Motor neuron (in vitro differentiated cells): ENCODE data around the gene TLR5. TPM values are rescaled to one million over a fixed set of nuclear protein-coding genes. Genes with fewer than 3 reads are reported as not detected.

Experiments
- ATAC-seq, 8 experiments: fragments of 200-7000 bp; cut with Tn5 transposase; replicated peaks in 6 of 8; 2 replicates each; pipeline ENCODE4 v1.8.0; 2021; ENCODE audit warnings: mild to moderate bottlenecking in 8 of 8, moderate library complexity in 8 of 8
- H3K27ac ChIP-seq, 2 donors: fragments of 250-450 bp; sonication (Bioruptor Pico); 2 replicates each; pipeline ENCODE4 v1.9.0; 2021; ENCODE audit warnings: antibody characterized with exemption in 2 of 2, mild to moderate bottlenecking in 2 of 2, moderate library complexity in 1 of 2
- H3K4me1 ChIP-seq, 2 donors: fragments of 250-450 bp; sonication (Bioruptor Pico); replicated peaks in 1 of 2; 2 replicates each; pipeline ENCODE4 v1.6.1; 2021; ENCODE audit warnings: antibody characterized with exemption in 2 of 2, mild to moderate bottlenecking in 2 of 2, moderate library complexity in 1 of 2
- H3K4me3 ChIP-seq, 5 donors: fragments of 250-450 bp; sonication (Bioruptor Pico); 2 replicates each; pipeline ENCODE4 v1.9.0; 2021; ENCODE audit warnings: antibody characterized with exemption in 5 of 5, mild to moderate bottlenecking in 5 of 5, moderate library complexity in 4 of 5
- WGBS, 10 experiments: fragments of 450-650 bp; shearing (Covaris generic); methylation state at CpG; one replicate each; pipeline ENCODE4 v1.0.0; 2022; 5-methylcytosine and 5-hydroxymethylcytosine counted together
- in situ Hi-C, 9 experiments: fragments of 400-800 bp; cut with MboI; loops; one replicate each; pipeline ENCODE4 v1.15.0; 2021; ENCODE audit warnings: low sequenced_read_pairs in 9 of 9, low pct_unique_long_range_greater_than_20kb in 2 of 9; ENCODE audit not compliant: unreplicated experiment in 9 of 9
- total RNA-seq, 8 experiments: library from RNA; unstranded; fragments of 300-600 nt; gene quantifications; 2 replicates each; pipeline versions ENCODE4 v1.2.3 to v1.2.4, GENCODE V29; 2022

TLR5 gene, protein sequence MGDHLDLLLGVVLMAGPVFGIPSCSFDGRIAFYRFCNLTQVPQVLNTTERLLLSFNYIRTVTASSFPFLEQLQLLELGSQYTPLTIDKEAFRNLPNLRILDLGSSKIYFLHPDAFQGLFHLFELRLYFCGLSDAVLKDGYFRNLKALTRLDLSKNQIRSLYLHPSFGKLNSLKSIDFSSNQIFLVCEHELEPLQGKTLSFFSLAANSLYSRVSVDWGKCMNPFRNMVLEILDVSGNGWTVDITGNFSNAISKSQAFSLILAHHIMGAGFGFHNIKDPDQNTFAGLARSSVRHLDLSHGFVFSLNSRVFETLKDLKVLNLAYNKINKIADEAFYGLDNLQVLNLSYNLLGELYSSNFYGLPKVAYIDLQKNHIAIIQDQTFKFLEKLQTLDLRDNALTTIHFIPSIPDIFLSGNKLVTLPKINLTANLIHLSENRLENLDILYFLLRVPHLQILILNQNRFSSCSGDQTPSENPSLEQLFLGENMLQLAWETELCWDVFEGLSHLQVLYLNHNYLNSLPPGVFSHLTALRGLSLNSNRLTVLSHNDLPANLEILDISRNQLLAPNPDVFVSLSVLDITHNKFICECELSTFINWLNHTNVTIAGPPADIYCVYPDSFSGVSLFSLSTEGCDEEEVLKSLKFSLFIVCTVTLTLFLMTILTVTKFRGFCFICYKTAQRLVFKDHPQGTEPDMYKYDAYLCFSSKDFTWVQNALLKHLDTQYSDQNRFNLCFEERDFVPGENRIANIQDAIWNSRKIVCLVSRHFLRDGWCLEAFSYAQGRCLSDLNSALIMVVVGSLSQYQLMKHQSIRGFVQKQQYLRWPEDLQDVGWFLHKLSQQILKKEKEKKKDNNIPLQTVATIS
- 1 to 10 TPM in 5 of 8 experiments, under 1 TPM in 3; 0.29 to 9.8 (median 2.0) TPM for total RNA-seq

- no peak within 1 kb of the TSS for H3K27ac ChIP-seq
- ATAC-seq = peak; percentile 86 to 98 (median 95)
- in situ Hi-C loops = no loop called here
- WGBS, 10 experiments = 7 to 73% (median 22%) methylated on average over 2 to 8 of the region's 63 CpGs; no CpG with 5 or more reads in 5 of the 10 experiments
- peaks cover 0 to 15% of the 10 kb centered on the region in 2 donors for H3K4me1 ChIP-seq
- peak within 1 kb of the TSS; percentile 28 to 71 (median 43) for H3K4me3 ChIP-seq
These were observed at the start of gene TLR5 for GRCh38 chr1:223142795-223143536. Gene TLR5, minus strand, starts transcription at chr1:223143248. Its CDS starts 30,217 bp downstream, at chr1:223113031.

GRCh38 chr1:223189903-223190724 lies 47.1 kb upstream of the TLR5 start:
- Histone ChIP-seq H3K27ac (no peak overlapping the region), H3K4me3 (no peak overlapping the region), H3K4me1 (no peaks in the 10 kb centered on the region)
- in situ Hi-C loops = no loop called here
- peak in 2 of 8 experiments; percentile 19 to 48 for ATAC-seq
- WGBS, 10 experiments = 7 to 80% (median 69%) methylated on average over 1 to 10 of the region's 10 CpGs; no CpG with 5 or more reads in 2 of the 10 experiments

GRCh38 chr1:223189525-223189902 lies 46.5 kb upstream of the TLR5 start:
- H3K27ac ChIP-seq = no peak overlapping the region
- 86% methylated on average over 1 of the region's 4 CpGs; no CpG with 5 or more reads in 9 of the 10 experiments for WGBS, 10 experiments
- ATAC-seq = no peak

GRCh38 chr1:223188618-223189356 lies 45.7 kb upstream of the TLR5 start:
- WGBS, 10 experiments = 68 to 100% (median 82%) methylated on average over 1 to 5 of the region's 5 CpGs; no CpG with 5 or more reads in 1 of the 10 experiments
- ATAC-seq = no peak
- in situ Hi-C loops = no loop called here
- H3K27ac ChIP-seq = no peak overlapping the region
- no peak overlapping the region for H3K4me3 ChIP-seq
- no peaks in the 10 kb centered on the region for H3K4me1 ChIP-seq

More at GRCh38 chr1:223189525-223189902, 46.5 kb upstream of the TLR5 start:
- in situ Hi-C loops = no loop called here
- Histone ChIP-seq H3K4me1 (no peaks in the 10 kb centered on the region), H3K4me3 (no peak overlapping the region)

GRCh38 chr1:223186800-223187199 lies 43.8 kb upstream of the TLR5 start:
- 41 to 100% (median 80%) methylated on average over 1 to 3 of the region's 3 CpGs; no CpG with 5 or more reads in 3 of the 10 experiments for WGBS, 10 experiments
- in situ Hi-C loops = no loop called here
- no peaks in the 10 kb centered on the region for H3K4me1 ChIP-seq
- no peak for ATAC-seq
- H3K4me3 ChIP-seq = no peak overlapping the region
- no peak overlapping the region for H3K27ac ChIP-seq

DNA sequence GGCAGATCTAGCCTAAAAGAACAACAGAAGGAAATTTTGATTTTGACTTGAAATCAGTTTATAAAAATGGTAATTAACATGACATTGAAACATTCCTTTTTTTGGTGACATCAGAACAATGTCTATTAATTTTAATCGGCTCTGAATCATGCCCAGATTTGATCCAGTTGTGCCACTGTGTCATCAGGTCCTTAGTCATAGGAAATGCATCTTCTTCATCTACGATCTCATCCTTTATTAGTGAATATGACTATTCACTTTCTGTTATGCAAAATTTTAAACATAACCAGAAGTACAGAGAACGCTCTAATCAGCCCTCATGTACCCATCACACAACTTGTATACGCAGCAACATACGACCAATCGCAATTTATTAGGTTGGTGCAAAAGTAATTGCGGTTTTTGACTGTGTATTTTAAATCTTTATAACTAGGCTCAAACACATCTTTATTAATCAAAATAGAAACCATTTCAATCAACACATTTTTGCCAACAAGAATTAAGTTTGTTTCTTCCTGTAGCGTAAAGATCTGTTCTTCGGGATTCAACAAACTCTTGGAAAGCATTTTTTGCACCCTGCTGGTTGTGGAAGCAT lies 40.3 kb upstream of the TLR5 start:
- H3K27ac ChIP-seq = no peak overlapping the region
- H3K4me3 ChIP-seq = no peak overlapping the region
- in situ Hi-C loops = no loop called here
- WGBS, 10 experiments = 33 to 100% (median 87%) methylated on average over 1 to 9 of the region's 9 CpGs
- peak in 2 of 8 experiments; percentile 19 to 66 for ATAC-seq
- H3K4me1 ChIP-seq = no peaks in the 10 kb centered on the region

GRCh38 chr1:223180731-223181321 lies 37.8 kb upstream of the TLR5 start:
- in situ Hi-C loops = no loop called here
- Histone ChIP-seq H3K4me3 (no peak overlapping the region), H3K4me1 (no peaks in the 10 kb centered on the region), H3K27ac (no peak overlapping the region)
- WGBS, 10 experiments = 4 to 70% (median 41%) methylated on average over 2 to 5 of the region's 5 CpGs; no CpG with 5 or more reads in 1 of the 10 experiments
- peak in 4 of 8 experiments; percentile 12 to 90 (median 54) for ATAC-seq

GRCh38 chr1:223179786-223180185 lies 36.7 kb upstream of the TLR5 start:
- no peaks in the 10 kb centered on the region for H3K4me1 ChIP-seq
- WGBS, 10 experiments = 0 to 86% (median 50%) methylated on average over 1 of the region's 1 CpG; no CpG with 5 or more reads in 5 of the 10 experiments
- no peak for ATAC-seq
- H3K27ac ChIP-seq = no peak overlapping the region
- in situ Hi-C loops = no loop called here
- no peak overlapping the region for H3K4me3 ChIP-seq

- in situ Hi-C loops = no loop called here
These were observed 36.2 kb upstream of the TLR5 start for GRCh38 chr1:223179280-223179679.

GRCh38 chr1:223177681-223178080 lies 34.6 kb upstream of the TLR5 start:
- 19 to 80% (median 55%) methylated on average over 1 to 5 of the region's 5 CpGs for WGBS, 10 experiments
- H3K4me3 ChIP-seq = no peak overlapping the region
- H3K4me1 ChIP-seq = no peaks in the 10 kb centered on the region
- in situ Hi-C loops = no loop called here
- ATAC-seq = no peak
- H3K27ac ChIP-seq = no peak overlapping the region

More at GRCh38 chr1:223179280-223179679, 36.2 kb upstream of the TLR5 start:
- Histone ChIP-seq H3K27ac (no peak overlapping the region), H3K4me3 (no peak overlapping the region), H3K4me1 (no peaks in the 10 kb centered on the region)
- 56 to 100% (median 88%) methylated on average over 1 to 3 of the region's 3 CpGs; no CpG with 5 or more reads in 3 of the 10 experiments for WGBS, 10 experiments
- ATAC-seq = no peak

DNA sequence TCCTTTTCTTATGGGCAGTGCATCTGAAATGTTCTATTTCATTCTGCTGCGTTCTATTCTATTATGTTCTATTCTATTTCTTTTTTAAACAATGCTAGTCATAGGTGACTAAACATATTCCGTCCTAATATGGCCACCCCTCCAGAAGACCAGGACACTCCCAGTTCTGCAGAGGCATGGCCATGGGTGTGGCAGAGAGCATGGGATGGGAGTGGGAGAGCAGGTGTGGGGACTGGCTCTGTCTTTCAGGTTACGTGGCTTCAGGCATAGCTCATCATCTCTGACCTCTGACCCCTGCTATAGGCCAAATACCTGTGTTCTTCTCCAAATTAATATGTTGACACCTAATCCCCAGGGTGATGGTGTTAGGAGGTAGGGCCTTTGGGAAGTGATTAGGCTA lies 33.4 kb upstream of the TLR5 start:
- H3K4me3 ChIP-seq = no peak overlapping the region
- in situ Hi-C loops = no loop called here
- 66 to 100% (median 93%) methylated on average over 1 to 3 of the region's 3 CpGs; no CpG with 5 or more reads in 2 of the 10 experiments for WGBS, 10 experiments
- H3K27ac ChIP-seq = no peak overlapping the region
- H3K4me1 ChIP-seq = no peaks in the 10 kb centered on the region
- no peak for ATAC-seq
